GM18868 (cell line): Measurements from ENCODE around the gene NT5C3A.
"Not testable (repeated sequence)": the region's sequence is repeated elsewhere in the genome, so short reads cannot be mapped to it uniquely, and the experiment has no call there.

Experiments used
- ATAC-seq: cut with Tn5 transposase; IDR thresholded peaks from one replicate; pipeline ENCODE4 v1.9.1; 2021; ENCODE audit warnings: mild to moderate bottlenecking, moderate library complexity; ENCODE audit not compliant: unreplicated experiment

The NT5C3A gene

DNA sequence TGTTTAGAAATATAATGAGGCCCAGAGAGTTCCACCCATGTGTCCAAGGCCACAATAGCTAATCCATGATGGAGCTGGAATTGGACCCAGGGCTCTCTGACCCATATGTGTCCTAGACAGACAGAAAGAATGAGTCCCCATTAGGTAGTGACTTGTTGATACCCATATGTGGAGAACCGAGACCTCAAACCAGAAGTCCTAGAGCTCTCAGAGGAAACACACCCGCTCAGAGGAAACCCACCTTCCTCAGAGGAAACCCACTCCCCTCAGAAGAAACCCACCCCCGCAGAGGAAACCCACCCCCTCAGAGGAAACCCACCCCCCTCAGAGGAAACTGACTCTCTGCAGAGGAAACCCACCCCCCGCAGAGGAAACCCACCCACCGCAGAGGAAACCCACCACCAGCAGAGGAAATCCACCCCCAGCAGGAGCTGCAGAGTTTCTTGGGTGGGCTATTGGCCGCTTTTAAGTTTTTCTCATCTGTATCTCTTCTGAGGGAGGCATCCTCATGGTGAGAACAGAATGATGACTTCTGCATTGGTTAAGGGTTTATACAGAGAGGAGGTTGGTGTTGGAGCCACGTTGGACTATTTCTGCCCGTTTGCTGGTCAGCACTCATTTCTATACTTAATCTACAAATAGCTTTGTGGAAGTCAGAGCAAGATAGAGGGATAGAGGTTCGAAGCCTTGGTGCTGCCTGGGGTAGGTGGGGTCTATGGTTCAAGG, 70.4 kb downstream of the NT5C3A start:
- ATAC-seq = not testable (repeated sequence)

DNA sequence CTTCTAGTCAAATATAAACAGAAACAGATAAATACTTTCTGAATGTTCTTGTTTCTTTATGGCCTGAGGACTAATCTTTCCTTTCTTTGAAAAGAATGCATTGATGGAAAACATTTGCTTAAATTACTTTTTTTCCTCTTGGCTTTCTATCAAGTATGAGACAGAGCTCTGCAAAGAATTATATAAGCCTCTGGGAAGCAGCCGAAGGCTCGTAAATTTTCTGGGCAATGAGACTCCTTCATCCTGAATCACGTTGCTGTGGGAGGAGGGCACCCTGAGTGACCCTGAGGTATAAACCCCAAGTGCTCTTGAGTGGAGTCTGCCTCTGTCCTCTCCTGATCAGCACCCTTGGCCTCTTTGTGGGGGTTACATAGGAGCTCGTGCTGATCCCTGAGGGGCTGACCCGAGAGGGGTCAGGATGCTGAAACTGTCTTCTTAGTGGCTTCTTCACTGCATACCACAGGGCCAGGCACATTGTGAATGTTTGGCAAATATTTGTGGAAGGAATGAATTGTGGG, 71.4 kb downstream of the NT5C3A start:
- not testable (repeated sequence) for ATAC-seq

- peak; percentile 76 for ATAC-seq
Measured at GRCh38 chr7:32988148-32988547, 74.4 kb downstream of the NT5C3A start.

DNA sequence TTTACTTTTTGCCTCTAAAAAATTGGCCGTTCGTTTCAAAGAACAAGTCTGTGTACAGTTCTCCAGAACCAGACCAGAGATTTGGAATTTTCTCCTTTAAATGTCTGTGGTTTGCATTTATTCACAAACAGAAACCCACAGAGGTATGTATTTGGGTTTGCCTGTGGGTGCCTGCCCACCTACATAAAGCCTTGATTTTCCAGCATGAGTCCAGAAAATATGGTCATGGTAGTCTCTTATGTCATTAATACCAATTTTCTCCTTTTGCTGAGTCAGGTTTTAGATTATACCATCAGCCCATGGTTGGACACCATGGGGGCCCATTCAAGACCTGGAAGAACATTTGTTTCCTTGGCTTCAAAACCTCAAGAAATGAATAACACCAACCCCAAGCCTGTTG, 82.7 kb downstream of the NT5C3A start:
- ATAC-seq = not testable (repeated sequence)

- not testable (repeated sequence) for ATAC-seq
Measured at GRCh38 chr7:32979246-32979645, 83.3 kb downstream of the NT5C3A start.

GRCh38 chr7:32977159-32977558, 85.4 kb downstream of the NT5C3A start:
- not testable (repeated sequence) for ATAC-seq

GRCh38 chr7:32971967-32972366, 90.6 kb downstream of the NT5C3A start:
- ATAC-seq = not testable (repeated sequence)

- ATAC-seq = not testable (repeated sequence)
Measured at GRCh38 chr7:32967268-32967582, 95.4 kb downstream of the NT5C3A start.

- ATAC-seq = not testable (repeated sequence)
Measured at GRCh38 chr7:32966489-32967267, 95.9 kb downstream of the NT5C3A start.

GRCh38 chr7:32964461-32965159, 98.0 kb downstream of the NT5C3A start:
- peak; percentile 97 for ATAC-seq
